Measurements from ENCODE around the gene DESI2.

The DESI2 gene

DNA sequence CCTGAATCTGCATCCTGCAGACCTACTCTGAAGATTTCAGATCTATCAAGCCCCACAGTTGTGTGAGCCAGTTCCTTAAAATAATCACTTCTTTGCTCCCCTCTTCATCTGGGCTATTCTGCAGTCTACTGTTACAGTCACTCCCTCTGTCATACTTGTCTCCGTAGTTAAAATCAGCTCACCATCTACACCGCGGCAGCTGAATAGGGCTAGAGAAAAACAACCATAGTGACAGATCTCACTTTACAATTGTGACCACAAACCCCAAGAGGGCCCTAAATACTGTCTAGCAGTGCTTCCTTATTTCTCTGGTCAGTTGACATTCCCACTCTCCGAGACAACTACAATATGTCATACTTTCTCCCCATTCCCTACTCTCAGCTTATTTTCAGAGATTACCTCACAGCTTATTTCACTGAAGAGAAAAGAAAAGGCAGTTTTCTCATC, 12.9 kb downstream of the DESI2 start (continued):
- TF ChIP-seq ZNF223 (tag by site-specific recombination; IDR thresholded peaks at IDR 0.05) = no peak
- TF ChIP-seq ZNF157 (tag by site-specific recombination; IDR thresholded peaks at IDR 0.05) = no peak
- no peak for TF ChIP-seq ZNF433 (tag by site-specific recombination; IDR thresholded peaks at IDR 0.05; ENCODE audit: low read depth)
- no peak for TF ChIP-seq ZNF133 (tag by site-specific recombination; IDR thresholded peaks at IDR 0.05)
- no peak for TF ChIP-seq ZNF626 (tag by site-specific recombination; IDR thresholded peaks at IDR 0.05)
- TF ChIP-seq ZNF530 (tag by site-specific recombination; IDR thresholded peaks at IDR 0.05; ENCODE audit: low read depth) = no peak
- peak; percentile 88 for TF ChIP-seq ZBTB48 (tag by site-specific recombination; IDR thresholded peaks at IDR 0.05)
- TF ChIP-seq, protein P1, sequence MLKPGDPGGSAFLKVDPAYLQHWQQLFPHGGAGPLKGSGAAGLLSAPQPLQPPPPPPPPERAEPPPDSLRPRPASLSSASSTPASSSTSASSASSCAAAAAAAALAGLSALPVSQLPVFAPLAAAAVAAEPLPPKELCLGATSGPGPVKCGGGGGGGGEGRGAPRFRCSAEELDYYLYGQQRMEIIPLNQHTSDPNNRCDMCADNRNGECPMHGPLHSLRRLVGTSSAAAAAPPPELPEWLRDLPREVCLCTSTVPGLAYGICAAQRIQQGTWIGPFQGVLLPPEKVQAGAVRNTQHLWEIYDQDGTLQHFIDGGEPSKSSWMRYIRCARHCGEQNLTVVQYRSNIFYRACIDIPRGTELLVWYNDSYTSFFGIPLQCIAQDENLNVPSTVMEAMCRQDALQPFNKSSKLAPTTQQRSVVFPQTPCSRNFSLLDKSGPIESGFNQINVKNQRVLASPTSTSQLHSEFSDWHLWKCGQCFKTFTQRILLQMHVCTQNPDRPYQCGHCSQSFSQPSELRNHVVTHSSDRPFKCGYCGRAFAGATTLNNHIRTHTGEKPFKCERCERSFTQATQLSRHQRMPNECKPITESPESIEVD (tag by site-specific recombination; IDR thresholded peaks at IDR 0.05) = peak; percentile 97
- no peak for TF ChIP-seq ZNF768 (tag by site-specific recombination; IDR thresholded peaks at IDR 0.05)
- no peak for TF ChIP-seq ZNF621 (tag by site-specific recombination; IDR thresholded peaks at IDR 0.05)
- TF ChIP-seq ZNF10 (tag by site-specific recombination; IDR thresholded peaks at IDR 0.05) = peak; percentile 73; the same call in 1 of the 2 replicates
- TF ChIP-seq ZNF394 (tag by site-specific recombination; IDR thresholded peaks at IDR 0.05; ENCODE audit: borderline replicate concordance) = peak; percentile 82; the same call in 1 of the 2 replicates
- TF ChIP-seq ZNF571 (tag by site-specific recombination; IDR thresholded peaks at IDR 0.05) = no peak
- no peak for TF ChIP-seq ZNF544 (tag by site-specific recombination; IDR thresholded peaks at IDR 0.05)
- TF ChIP-seq, protein P2, sequence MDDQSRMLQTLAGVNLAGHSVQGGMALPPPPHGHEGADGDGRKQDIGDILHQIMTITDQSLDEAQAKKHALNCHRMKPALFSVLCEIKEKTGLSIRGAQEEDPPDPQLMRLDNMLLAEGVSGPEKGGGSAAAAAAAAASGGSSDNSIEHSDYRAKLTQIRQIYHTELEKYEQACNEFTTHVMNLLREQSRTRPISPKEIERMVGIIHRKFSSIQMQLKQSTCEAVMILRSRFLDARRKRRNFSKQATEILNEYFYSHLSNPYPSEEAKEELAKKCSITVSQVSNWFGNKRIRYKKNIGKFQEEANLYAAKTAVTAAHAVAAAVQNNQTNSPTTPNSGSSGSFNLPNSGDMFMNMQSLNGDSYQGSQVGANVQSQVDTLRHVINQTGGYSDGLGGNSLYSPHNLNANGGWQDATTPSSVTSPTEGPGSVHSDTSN (CRISPR knock-in tag; IDR thresholded peaks at IDR 0.05) = no peak
- TF ChIP-seq FEZF1 (tag by site-specific recombination; IDR thresholded peaks at IDR 0.05) = peak; percentile 84
- TF ChIP-seq, protein P3, sequence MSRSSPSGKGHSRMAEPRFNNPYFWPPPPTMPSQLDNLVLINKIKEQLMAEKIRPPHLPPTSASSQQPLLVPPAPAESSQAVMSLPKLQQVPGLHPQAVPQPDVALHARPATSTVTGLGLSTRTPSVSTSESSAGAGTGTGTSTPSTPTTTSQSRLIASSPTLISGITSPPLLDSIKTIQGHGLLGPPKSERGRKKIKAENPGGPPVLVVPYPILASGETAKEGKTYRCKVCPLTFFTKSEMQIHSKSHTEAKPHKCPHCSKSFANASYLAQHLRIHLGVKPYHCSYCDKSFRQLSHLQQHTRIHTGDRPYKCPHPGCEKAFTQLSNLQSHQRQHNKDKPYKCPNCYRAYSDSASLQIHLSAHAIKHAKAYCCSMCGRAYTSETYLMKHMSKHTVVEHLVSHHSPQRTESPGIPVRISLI (tag by site-specific recombination; IDR thresholded peaks at IDR 0.05) = peak; percentile 87
- TF ChIP-seq, protein P4, sequence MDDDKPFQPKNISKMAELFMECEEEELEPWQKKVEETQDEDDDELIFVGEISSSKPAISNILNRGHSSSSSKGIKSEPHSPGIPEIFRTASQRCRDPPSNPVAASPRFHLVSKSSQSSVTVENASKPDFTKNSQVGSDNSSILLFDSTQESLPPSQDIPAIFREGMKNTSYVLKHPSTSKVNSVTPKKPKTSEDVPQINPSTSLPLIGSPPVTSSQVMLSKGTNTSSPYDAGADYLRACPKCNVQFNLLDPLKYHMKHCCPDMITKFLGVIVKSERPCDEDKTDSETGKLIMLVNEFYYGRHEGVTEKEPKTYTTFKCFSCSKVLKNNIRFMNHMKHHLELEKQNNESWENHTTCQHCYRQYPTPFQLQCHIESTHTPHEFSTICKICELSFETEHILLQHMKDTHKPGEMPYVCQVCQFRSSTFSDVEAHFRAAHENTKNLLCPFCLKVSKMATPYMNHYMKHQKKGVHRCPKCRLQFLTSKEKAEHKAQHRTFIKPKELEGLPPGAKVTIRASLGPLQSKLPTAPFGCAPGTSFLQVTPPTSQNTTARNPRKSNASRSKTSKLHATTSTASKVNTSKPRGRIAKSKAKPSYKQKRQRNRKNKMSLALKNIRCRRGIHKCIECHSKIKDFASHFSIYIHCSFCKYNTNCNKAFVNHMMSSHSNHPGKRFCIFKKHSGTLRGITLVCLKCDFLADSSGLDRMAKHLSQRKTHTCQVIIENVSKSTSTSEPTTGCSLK (tag by site-specific recombination; IDR thresholded peaks at IDR 0.05) = no peak
- TF ChIP-seq, protein P5, sequence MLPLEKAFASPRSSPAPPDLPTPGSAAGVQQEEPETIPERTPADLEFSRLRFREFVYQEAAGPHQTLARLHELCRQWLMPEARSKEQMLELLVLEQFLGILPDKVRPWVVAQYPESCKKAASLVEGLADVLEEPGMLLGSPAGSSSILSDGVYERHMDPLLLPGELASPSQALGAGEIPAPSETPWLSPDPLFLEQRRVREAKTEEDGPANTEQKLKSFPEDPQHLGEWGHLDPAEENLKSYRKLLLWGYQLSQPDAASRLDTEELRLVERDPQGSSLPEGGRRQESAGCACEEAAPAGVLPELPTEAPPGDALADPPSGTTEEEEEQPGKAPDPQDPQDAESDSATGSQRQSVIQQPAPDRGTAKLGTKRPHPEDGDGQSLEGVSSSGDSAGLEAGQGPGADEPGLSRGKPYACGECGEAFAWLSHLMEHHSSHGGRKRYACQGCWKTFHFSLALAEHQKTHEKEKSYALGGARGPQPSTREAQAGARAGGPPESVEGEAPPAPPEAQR (tag by site-specific recombination; IDR thresholded peaks at IDR 0.05) = no peak
- TF ChIP-seq ZNF792 (tag by site-specific recombination; IDR thresholded peaks at IDR 0.05) = no peak
- TF ChIP-seq, protein P6, sequence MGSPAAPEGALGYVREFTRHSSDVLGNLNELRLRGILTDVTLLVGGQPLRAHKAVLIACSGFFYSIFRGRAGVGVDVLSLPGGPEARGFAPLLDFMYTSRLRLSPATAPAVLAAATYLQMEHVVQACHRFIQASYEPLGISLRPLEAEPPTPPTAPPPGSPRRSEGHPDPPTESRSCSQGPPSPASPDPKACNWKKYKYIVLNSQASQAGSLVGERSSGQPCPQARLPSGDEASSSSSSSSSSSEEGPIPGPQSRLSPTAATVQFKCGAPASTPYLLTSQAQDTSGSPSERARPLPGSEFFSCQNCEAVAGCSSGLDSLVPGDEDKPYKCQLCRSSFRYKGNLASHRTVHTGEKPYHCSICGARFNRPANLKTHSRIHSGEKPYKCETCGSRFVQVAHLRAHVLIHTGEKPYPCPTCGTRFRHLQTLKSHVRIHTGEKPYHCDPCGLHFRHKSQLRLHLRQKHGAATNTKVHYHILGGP (tag by site-specific recombination; IDR thresholded peaks at IDR 0.05) = no peak
- TF ChIP-seq, protein P7, sequence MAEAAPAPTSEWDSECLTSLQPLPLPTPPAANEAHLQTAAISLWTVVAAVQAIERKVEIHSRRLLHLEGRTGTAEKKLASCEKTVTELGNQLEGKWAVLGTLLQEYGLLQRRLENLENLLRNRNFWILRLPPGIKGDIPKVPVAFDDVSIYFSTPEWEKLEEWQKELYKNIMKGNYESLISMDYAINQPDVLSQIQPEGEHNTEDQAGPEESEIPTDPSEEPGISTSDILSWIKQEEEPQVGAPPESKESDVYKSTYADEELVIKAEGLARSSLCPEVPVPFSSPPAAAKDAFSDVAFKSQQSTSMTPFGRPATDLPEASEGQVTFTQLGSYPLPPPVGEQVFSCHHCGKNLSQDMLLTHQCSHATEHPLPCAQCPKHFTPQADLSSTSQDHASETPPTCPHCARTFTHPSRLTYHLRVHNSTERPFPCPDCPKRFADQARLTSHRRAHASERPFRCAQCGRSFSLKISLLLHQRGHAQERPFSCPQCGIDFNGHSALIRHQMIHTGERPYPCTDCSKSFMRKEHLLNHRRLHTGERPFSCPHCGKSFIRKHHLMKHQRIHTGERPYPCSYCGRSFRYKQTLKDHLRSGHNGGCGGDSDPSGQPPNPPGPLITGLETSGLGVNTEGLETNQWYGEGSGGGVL (tag by site-specific recombination; IDR thresholded peaks at IDR 0.05) = peak; percentile 36
- TF ChIP-seq ZBTB1 (tag by site-specific recombination; IDR thresholded peaks at IDR 0.05) = peak; percentile 59; the same call in 1 of the 2 replicates
- no peak for TF ChIP-seq ZNF175 (tag by site-specific recombination; IDR thresholded peaks at IDR 0.05)
- TF ChIP-seq, protein P8, sequence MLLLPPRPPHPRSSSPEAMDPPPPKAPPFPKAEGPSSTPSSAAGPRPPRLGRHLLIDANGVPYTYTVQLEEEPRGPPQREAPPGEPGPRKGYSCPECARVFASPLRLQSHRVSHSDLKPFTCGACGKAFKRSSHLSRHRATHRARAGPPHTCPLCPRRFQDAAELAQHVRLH (tag by site-specific recombination; IDR thresholded peaks at IDR 0.05) = peak; percentile 61
- TF ChIP-seq SALL2 (tag by site-specific recombination; IDR thresholded peaks at IDR 0.05; ENCODE audit: borderline replicate concordance) = no peak
- no peak for TF ChIP-seq ZNF585B (tag by site-specific recombination; IDR thresholded peaks at IDR 0.05)
- TF ChIP-seq, protein P9, sequence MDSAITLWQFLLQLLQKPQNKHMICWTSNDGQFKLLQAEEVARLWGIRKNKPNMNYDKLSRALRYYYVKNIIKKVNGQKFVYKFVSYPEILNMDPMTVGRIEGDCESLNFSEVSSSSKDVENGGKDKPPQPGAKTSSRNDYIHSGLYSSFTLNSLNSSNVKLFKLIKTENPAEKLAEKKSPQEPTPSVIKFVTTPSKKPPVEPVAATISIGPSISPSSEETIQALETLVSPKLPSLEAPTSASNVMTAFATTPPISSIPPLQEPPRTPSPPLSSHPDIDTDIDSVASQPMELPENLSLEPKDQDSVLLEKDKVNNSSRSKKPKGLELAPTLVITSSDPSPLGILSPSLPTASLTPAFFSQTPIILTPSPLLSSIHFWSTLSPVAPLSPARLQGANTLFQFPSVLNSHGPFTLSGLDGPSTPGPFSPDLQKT (IDR thresholded peaks at IDR 0.05; ENCODE audit: borderline replicate concordance, low read depth, low read length) = no peak
- TF ChIP-seq RBAK (tag by site-specific recombination; IDR thresholded peaks at IDR 0.05) = no peak

Data from HEK293 (cell line).